ENCODE results near the gene RPTOR.
"Not testable (repeated sequence)": the region's sequence is repeated elsewhere in the genome, so short reads cannot be mapped to it uniquely, and the experiment has no call there.

The RPTOR gene

DNA sequence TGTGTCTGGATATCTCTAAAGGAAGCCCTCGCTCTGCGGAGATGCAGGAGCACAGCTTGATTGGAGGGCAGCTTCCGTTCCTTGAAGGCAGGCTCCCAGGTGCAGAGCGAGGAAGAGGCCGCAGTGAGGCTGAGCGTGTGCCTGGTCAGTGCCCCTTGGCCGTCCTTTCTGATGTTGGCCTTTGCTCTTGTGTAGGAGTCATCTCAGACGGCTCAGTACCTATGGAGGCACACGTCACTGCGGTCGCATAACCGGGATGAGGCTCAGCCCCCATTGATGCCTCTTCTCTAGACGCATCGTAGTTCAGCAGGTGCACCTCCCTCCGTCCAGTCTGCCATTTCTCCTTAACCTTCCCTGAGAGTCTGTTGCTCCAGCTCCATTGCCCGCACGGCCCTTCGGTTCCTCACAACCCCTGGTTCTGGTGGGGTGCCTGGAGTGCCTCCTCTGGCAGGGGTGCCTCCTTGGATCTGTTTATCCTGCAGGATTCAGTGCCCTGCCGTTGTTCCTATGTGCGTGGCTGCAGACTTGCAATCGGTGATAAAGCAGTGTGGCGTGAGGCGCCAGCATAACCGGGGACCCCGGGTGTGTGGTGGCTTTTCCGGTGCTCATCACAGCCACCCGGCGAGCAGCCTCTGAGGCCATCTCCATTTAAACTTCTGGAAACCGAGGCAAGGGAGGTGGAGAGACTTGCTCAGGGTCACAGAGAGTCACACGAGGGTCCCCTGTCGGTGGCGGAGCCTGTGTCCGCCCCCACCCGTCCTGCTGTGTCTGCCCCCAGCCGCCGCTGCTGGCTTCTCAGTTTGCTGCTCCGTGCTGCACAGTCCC lies 258.2 kb downstream of the RPTOR start:
- DNase-seq, result no peak

DNA sequence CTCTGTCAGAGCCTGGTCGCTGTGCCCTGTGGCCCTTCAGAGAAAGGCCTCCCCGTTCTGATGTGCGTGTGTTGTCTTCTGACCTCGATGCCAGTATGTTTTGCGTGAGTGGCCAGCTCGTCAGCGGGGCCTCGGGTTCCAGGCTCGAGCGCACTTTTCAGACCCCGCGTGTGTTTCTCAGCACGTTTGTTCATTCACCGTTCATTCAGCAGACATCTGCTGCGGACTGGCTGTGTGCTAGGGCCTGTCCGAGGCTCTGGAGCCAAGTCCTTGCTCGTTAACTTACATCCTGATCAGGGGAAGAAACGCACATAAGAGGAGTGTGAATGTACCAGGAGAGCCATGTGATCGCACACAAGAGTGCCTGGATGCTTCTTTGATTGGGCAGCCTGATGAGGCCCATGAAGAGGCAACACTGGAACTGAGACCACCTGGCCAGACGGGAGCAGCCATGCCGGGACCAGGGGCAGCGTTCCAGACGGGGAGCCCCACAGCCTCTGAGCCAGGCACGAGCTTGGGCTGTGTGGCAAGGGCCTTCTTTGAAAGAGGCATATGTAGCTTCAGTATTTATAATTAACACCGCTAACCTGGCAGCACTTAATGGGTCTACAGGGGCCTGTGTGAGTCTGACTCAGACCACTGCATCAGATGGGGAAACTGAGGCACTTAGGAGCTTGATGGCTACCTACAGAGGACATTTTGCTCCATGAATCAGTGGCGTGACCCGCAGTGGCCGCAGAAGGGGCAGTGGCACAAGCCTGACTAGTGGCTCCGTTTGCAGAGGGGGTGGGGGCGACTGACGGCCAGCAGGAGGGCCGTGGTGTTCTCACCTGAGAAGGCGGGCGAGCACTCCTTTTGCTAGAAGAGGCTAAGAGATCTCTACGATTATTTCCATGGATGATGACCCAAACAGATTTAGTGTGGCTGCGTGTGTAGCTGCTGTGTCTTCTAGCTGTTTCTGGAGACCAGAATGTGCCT lies 259.1 kb downstream of the RPTOR start:
- no peak for DNase-seq

DNA sequence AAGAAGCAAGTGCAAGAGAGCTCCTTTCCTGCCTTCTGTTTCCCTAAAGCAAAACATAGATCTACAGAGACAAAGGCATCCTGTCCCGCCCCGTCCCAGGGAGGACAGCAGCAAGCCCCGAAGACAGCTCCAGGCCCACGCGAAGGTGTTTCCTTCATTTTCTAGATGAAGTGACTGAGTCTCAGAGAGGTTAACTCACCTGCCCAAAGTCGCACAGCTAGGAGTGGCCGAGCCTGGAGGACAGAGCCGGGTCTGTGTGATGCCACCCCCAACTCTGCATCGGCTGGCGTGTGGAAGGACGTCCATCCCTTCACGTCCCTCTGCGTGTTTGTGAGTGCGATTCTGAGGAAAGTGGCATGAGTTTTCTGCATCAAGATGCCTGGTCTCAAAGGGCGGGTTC lies 259.8 kb downstream of the RPTOR start:
- DNase-seq, result no peak

DNA sequence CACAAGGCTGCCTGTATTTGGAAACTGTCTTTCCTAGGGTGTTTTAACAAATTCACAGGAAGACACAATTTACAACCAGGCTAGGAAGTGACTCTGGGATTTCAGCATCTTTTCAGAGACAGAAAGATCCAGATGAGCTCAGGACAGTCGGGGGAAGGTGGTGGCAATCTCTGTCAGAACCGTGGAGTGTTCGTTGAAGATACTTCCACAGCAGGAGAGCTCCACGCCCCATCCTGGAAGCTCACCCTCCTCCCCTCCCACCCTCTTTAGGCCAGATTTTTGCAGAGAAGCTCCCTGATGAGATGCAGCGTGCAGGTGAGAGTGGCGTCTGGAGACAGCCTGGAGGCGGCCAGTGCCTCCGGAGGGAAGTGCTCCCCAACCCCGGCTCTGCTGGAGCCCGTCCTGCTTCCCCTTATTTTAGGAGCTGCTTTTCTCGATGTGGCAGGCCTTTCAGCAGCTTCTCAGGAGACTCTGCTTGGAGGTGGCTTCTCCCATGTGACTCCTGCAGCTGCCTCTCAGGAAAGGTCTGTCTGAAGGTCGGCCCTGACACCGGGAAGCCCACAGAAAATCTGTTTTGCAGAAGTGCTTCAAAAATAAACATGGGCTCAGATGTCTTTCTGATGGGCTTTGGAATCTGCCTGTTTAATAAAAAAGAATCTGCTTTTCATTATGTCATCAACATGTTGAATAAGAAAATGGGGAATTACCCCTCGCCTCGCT lies 260.6 kb downstream of the RPTOR start:
- DNase-seq, result peak in 1 of 3 experiments; percentile 36

DNA sequence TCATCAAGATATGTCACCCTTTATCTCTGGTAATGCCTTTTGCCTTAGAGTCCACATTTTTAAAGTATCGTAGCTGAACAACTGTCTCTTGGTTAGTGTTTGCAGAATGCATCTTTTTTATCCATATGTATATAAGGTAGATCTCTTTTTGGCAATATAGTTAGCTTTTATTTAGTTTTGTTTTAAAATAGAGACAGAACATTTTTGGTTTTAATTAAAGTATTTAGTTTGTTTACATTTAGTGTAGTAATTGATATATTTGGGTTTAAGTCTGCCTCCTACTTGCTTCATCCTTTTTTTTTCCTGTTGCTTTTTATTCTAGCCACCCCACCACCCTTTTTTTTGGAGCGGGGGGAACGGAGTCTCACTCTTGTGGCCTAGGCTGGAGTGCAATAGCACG lies 262.4 kb downstream of the RPTOR start:
- no peak for DNase-seq

DNA sequence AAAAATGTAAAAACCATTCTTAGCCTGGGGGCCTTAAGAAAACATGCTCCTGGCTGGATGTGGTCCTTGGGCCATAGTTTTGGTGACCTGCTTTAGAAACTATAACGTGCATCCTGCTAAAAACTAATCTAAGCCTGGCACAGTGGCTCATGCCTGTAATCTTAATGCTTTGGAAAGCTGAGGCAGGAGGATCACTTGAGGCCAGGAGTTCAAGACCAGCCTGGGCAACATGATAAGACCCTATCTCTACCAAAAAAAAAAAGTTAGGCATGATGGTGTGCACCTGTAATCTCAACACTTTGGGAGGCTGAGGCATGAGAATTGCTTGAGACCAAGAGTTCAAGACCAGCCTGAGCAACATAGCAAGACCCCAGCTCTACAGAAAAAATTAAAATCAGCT lies 263.2 kb downstream of the RPTOR start:
- no peak for DNase-seq

DNA sequence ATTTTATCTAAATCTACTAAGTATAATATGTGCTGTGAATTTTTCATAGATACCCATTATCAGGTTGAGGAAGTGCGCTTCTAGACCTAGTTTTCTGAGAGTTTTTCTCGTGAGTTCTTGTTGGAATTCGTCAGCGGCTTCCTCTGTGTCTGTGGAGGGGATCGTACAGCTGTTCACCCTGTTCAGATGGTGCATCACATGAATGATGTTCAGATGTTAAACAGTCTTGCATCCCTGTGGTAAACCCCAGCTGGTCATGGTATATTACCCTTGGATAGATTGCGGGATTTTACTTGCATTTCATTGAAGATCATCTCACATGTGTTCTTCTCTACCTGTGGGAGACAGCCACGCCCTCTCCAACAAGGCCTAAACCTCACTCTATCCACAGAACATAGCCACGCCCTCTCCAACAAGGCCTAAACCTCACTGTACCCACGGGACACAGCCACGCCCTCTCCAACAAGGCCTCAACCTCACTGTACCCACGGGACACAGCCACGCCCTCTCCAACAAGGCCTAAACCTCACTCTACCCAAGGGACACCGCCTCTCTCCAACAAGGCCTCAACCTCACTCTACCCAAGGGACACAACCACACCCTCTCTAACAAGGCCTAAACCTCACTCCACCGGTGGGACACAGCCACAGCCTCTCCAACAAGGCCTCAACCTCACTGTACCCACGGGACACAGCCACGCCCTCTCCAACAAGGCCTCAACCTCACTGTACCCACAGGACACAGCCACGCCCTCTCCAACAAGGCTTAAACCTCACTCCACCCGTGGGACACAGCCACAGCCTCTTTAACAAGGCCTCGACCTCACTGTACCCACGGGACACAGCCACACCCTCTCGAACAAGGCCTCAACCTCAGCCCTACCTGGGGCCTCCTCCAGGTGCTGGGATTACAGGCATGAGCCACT lies 266.8 kb downstream of the RPTOR start:
- peak in 1 of 3 experiments; percentile 16 for DNase-seq

DNA sequence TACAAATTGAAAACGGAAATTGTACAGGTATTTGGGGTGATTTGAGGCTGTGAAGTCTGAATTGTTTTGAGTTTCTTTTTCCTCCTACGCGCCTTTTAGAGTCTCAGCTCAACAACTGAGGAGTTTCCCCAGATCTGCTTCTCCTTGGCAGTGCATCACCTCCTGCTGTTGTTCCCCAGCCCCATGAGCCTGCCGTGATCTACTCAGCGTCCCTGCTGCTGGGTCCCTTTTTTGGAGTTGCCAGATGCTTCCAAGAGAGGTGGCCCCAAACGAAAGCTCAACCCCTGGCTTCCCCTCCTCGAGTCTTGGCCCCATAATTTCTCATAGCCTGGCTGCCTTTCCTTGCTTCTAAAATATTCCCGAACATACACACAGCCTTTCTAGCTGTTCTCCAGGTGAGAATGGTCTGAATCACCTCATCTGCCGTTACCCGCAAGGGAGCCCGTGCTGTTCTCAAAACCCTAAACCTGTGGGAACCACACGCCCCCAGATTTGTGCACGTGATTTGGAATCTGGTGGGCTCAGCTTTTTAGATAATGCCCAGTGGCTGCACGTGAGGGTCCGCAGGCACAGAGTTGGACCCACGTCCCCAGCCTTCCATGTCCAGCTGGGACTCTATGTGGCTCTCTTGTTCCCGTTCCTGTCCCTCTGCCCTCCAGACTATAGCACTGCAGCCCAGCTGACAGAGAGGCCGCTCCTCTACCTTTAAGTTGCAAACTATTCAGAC lies 267.9 kb downstream of the RPTOR start:
- no peak for DNase-seq

DNA sequence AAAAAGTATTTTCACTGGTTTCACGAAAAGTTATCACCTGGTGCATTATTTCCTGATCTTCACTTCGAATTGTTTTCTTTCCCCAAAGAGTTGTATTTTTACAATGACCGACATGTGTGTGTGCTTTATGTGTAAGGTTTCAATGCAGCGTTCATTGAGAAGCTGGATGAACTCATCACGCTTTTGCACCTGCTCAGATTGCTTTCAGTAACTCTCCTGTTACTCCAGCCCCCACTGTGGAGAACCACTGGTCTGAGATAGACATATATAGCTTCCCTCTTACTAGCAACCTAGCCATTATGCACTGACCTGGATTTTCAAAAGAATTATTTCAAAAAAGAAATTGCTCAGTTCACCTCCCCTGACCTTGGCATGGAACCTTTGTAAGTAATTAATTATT lies 268.7 kb downstream of the RPTOR start:
- no peak for DNase-seq

DNA sequence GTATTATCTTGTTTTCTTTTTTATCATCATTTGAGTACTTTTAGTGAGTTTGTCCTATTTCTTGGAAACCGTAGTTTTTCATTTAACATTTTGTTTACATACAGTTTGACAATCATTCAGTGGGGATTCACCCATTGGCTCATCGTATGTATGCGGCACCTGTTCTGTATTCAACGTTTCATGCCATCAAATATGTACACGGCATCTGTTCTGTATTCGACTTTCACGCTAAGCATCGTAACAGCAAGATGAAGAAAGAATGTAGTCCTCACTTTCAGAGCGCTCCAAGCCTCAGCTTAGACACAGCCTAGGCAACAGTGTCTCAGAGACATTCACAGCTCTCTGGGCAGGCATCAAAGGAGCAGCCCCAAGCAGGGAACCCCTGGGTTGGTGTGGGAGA lies 269.9 kb downstream of the RPTOR start:
- DNase-seq, result no peak

DNA sequence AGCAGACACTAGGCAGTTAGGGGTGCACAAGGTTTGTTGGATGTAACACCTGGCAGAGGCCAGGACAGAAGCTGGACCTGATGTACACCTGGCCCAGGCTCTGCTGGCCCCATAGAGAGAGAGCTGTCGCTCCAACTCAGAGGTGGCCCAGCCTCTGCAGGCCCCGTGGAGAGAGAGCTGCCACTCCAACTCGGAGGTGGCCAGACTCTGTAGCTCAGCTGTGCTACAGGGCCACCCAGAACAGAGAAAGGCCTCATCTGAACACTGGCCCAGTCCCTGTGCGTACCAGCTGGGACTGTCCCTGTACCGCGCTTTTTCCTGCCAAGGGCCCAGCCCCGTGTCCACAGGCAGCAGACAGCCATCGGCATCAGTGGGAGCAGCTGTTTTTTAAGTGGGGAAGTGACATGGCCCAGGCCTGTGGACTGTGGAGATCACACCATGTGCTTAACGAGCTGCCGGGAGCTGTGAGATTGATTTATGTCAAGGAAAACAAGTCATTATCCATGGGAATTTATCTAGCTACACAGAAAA lies 270.6 kb downstream of the RPTOR start:
- peak in 1 of 3 experiments; percentile 42 for DNase-seq

DNA sequence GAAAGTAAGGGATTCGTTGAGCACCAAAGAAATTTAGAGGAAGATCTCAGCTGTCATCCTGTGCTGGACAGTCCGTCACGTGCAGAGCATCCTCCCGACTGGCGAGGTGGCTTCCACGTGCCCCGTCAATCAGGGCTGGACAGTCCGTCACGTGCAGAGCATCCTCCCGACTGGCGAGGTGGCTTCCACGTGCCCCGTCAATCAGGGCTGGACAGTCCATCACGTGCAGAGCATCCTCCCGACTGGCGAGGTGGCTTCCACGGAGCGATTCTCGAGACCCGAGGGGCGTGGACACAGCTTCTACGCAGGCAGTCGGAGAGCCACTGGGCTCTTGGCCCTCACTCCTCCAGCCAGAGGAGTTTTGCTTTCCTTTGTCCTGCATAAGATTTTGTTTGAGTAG lies 271.1 kb downstream of the RPTOR start:
- DNase-seq, result not testable (repeated sequence)

DNA sequence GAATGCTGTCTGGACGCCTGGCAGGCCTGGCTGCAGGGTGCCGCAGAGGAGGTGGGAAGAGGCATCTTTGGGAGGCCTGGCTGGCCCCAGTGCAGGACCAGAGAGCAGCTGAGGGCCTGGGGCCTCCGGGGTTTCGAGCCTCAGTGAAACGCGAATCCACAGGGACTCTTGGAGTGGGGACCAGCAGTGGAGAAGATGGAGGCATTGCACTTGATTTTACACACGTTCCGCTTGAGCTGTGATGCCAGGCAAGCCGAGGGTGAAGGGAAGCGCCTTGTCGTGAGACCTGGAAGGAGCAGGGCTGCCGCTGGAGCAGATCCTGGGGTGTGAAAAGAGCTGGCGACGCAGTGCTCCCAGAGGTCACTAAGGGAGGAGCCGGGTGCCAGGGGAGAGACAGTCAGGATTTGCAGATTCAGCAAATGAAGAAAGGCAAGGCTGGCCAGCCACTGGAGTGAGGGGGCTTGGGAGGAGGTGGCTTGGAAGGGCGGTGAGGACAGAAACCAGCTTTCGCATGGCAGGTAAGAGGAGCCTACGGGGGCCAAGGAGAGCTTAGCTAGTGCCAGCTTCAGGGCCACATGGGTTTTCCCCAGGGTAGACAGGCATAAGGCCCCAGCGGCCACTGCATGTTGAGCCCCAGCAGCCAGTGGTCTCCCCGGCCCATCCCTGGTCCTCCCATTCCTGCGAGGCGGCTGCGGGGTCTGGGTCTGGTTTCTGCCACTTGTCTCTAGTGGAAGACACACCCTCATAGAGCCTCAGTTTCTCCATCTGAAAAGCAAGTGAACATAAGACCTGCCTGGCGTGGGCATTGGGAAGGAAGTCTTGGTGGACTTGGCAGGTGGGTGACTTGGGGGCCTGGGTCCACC lies 271.8 kb downstream of the RPTOR start:
- peak in 1 of 3 experiments; percentile 24 for DNase-seq

DNA sequence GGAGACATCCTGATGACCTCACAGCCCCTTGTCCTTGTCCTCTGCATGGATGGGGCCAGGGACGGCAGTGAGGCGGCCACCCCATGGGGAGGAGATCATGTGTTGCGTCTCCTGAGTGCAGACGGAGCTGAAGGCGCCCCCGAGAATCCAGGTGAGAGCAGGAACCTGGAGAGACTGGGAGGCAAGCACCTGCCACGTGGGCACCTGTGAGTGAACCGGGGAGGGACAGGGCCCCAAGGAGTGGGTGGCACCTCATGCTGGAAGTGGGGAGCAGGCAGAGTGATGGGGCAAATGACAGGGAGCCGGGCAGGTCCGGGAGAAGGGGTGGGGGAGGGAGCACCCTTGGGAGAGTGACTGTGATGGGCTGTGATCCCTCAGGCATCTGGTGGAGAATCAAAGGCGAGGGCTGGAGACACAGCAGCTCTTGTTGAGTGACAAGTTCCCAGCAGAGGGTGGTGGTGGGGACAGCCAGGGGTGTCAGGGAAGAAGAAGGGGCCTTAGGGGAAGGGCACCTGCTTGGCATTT lies 272.7 kb downstream of the RPTOR start:
- no peak for DNase-seq

DNA sequence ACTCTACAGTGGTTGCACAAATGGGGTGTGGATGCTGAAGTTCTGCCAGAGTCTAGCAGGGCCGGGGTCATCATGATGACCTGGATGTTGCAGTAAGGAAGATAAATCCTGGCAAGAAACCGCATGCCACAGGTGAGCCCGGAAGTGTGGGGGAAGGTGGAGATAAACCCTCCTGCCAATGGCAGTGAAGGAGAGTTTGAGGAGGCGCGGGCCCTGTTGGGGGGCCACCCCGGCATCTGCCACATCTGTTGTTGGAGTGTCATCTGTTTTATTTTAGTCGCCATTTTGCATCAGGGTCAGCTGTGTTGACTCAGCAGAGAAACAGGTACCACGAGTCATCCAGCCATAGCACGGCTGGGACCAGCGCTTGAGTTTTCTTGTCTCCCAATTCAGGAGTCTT lies 273.2 kb downstream of the RPTOR start:
- DNase-seq, result no peak

DNA sequence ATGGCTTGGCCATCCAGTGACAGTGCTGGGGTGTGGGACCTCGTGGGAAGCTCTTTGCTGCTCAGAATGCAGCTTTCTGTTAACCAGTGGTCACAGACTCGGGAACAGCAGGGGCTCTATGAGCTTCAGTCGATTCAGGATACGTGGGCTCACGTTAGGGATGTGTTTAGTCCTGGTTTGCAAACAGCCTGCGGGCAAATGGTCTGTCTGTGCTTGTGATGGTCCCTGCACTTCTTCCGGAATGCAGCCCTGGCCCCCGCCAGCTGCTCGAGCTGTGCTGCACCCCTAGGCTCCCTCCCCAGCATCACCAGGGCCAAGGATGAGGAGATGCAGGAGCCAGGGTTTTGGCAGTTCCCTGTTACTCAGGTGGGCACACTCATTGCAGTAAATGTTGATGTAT lies 274.2 kb downstream of the RPTOR start:
- no peak for DNase-seq

DNA sequence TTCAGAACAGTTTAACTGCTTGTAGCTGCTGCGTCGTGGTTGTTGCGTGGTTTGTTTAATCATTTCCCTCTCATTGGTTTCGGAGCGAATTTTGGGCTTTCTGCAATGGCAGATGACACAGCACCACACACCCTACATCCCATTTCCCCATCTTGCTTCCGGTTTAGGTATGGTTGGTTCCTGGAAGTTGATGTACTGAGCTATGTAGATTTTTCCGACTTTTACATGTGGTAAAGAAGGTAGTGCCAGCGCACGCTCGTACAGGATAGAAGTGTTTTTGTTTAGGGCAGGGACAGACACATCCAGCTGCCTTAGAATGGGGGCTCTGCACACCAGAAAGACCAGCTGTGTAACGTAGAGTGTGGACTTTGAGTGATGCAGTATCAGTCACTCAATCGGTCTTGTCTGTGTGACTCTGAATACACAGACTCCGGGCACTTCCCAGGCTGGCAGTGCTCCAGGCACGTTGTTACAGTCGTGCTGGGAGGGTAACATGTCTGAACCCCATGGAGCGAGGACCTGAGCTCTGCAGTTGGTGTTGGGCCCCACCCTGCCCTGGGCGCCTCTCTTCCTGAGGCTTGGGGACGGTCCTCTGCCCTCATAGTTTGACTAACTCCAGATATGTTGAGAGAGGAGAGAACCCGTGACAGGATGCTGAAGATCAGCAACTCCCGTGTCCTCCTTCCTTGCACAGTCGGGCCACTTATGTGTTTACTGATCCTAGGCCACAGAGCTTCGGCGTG lies 275.0 kb downstream of the RPTOR start:
- DNase-seq, result no peak

DNA sequence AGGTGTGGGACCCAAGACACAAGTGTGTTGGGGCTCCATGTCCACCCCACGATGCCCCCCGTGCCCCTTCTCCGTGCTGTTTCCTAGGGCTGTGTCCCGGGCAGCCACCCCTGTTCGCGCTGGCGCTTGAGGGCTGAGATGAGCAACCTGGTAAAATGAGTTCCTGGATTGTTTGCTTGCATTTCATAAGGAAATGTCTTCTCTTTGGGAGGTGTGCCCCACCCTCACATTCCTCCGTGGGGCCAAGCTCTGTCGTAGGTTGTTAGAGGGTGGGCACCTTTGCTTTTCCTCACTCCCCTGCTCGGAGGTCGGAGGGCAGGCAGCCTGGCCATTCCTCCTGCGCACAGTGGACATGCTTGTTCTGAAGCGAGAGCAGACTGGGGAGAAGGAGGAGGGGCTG lies 275.7 kb downstream of the RPTOR start:
- DNase-seq, result no peak

DNA sequence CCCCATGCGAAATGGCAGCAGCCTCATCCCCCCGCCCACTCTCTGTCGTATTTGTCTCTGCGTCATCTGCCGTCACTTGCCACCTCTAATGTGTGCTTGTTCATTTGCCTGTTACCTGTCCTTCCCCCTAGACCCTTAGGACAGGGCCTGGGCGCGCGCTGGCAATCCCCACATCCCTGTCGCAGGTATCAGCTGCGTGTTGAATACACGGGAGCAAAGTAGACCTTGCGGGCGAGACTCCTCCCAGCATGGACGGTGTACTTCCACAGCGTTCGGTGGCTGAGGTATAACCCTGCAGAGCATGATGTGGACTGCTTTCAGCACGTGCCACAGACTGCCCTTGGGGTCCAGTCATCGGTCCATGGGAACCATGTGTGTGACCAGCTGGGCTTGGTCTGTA lies 276.9 kb downstream of the RPTOR start:
- no peak for DNase-seq

All from NCI-H1417 (cell line).